Renal pelvis (tissue), 4 donors: ENCODE results near the gene APMAP. TPM values are rescaled to one million over a fixed set of nuclear protein-coding genes. Genes with fewer than 3 reads are reported as not detected.
"Not testable (repeated sequence)": the region's sequence is repeated elsewhere in the genome, so short reads cannot be mapped to it uniquely, and the experiment has no call there.

Experiments
- DNase-seq: peaks from one replicate; pipeline ENCODE4 v3.0.0-alpha.2; 2013
- polyA plus RNA-seq, 3 donors: library from polyadenylated mRNA; unstranded; fragments of 120-200 nt; gene quantifications; one replicate each; pipeline ENCODE4 v1.2.1, GENCODE V29; 2013; ENCODE audit not compliant: insufficient read length in 3 of 3

APMAP gene
- polyA plus RNA-seq, 3 donors: 92.8 to 100 (median 93.9) TPM

GRCh38 chr20:24935140-24935539 lies 57.4 kb downstream of the APMAP start:
- no peak for DNase-seq

GRCh38 chr20:24934716-24935115 lies 57.8 kb downstream of the APMAP start:
- DNase-seq: no peak

- DNase-seq: no peak
Observed at GRCh38 chr20:24934101-24934661, 58.4 kb downstream of the APMAP start.

- DNase-seq: no peak
Observed at GRCh38 chr20:24933266-24933908, 59.2 kb downstream of the APMAP start.

GRCh38 chr20:24931893-24932292 lies 60.7 kb downstream of the APMAP start:
- DNase-seq: not testable (repeated sequence)

DNA sequence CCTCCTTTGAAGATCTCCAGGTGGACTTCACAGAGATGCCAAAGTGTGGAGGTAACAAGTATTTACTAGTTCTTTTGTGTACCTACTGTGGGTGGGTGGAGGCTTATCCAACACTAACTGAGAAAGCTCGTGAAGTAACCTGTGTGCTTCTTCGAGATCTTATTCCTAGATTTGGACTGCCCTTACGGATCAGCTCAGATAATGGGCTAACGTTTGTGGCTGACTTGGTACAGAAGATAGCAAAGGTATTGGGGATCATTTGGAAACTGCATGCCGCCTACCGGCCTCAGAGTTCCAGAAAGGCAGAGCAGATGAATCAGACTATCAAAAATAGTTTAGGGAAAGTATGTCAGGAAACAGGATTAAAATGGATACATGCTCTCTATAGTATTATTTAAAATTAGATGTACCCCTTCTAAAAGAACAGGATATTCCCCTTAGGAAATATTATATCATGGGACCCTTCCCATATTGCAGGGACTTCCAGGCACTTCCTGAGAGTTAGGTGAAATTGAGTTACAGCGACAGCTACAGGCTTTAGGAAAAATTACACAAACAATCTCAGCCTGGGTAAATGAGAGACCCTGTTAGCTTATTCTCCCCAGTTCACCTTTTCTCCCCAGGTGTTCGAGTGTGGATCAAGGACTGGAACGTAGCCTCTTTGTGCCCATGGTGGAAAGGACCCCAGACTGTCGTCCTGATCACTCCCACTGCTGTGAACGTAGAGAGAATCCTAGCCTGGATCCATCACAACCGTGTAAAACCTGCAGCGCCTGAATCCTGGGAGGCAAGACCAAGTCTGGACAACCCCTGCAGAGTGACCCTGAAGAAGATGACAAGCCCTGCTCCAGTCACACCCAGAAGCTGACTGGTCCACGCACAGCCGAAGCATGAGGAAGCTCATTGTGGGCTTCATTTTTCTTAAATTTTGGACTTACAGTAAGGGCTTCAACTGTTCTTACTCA lies 61.5 kb downstream of the APMAP start:
- not testable (repeated sequence) for DNase-seq

GRCh38 chr20:24929867-24930723 lies 62.5 kb downstream of the APMAP start:
- peak; percentile 55 for DNase-seq

GRCh38 chr20:24929259-24929658 lies 63.3 kb downstream of the APMAP start:
- DNase-seq: not testable (repeated sequence)

- not testable (repeated sequence) for DNase-seq
Observed at GRCh38 chr20:24920706-24921105, 71.8 kb downstream of the APMAP start.

- not testable (repeated sequence) for DNase-seq
Observed at GRCh38 chr20:24919665-24920064, 72.9 kb downstream of the APMAP start.

DNA sequence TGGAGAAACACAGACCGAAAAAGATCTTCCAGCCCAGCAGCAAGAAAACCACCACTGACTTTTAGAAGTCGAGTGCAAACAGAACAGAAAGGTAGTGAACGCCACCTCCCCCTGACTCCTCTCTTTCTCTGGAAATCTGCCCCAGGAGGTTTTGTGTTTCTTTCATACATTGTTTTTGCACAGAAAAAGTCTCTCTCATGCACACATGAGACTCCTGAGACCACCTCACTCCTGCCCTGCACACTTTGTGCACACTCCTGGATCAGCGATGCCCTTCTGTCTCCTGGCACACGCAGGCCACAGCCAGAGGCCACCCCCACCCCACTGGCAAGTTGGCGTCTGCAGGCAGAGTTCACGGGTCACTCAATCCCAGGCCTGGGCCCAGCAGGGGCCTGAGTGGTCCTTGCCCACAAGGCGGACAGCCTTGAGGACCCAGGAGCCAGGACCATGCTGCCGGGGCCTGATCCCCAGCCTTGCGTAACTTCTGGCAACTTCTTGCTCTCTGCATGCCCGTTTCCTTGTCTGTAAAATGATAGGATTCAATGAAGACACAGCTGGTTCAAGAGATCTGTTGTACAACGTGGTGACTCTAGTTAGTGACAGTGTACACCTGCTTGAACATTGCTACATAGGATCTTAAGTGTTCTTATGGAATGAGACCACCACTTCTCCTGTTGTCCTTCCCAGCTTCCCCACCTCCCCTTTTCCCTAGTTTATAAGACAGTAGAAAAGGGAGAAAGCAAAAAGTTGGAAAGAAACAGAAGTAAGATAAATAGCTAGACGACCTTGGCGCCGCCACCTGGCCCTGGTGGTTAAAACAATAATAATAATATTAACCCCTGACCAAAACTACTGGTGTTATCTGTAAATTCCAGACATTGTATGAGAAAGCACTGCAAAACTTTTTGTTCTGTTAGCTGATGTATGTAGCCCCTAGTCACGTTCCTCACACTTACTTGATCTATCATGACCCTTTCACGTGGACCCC lies 73.7 kb downstream of the APMAP start:
- DNase-seq: no peak

GRCh38 chr20:24917797-24918578 lies 74.6 kb downstream of the APMAP start:
- DNase-seq: peak; percentile 82

- DNase-seq: no peak
Observed at GRCh38 chr20:24917056-24917455, 75.5 kb downstream of the APMAP start.

DNA sequence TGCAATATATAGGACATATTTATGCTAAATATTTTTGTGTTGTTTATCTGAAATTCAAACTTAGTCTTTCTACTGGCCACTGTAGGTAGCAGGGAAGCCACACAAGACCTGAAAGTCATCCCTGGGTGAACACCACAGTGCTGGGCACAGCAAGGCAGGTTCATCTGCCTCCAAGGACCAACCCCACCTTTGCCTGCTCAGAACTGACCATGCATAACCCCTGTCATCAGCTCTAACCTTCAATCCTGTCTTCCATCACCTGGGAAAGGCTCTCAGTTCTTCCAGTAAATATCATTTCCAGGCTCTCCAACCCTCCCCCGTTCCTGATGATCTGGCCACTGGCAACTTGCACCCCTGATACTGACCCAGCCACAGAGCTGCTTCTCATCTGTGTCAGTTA lies 76.1 kb downstream of the APMAP start:
- no peak for DNase-seq

DNA sequence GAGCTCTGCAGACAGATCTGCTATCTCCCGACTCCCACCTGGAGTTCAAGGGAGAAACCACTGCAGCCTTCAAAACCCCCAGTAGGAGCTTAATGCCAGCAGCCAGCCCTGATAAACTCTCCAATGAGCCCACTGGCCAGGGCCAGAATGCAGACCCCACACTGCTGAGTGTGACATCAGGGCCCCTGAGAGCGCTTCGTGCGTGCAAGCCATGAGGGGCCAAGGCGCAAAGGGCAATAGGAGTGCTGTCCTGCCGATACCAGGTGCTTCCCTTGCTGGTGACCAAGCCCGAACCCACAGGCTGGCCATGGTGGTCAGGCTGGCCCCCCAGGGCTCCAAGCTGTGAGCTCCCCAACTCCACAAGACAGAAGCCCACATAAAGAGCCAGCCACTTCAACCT lies 76.7 kb downstream of the APMAP start:
- DNase-seq: no peak

- no peak for DNase-seq
Observed at GRCh38 chr20:24915440-24915839, 77.1 kb downstream of the APMAP start.

- DNase-seq: no peak
Observed at GRCh38 chr20:24914388-24915241, 77.9 kb downstream of the APMAP start.

GRCh38 chr20:24913076-24913628 lies 79.4 kb downstream of the APMAP start:
- DNase-seq: no peak
